Activated CD8-positive, alpha-beta T cell treated with anti-CD3 and anti-CD28 coated beads for 36 hours (primary cell): ENCODE data around the gene APBB2. TPM values are rescaled to one million over a fixed set of nuclear protein-coding genes. Genes with fewer than 3 reads are reported as not detected.

ENCODE experiments used
- ATAC-seq: fragments of 200-7000 bp; cut with Tn5 transposase; one replicate; pipeline ENCODE4 v1.10.0; 2021; ENCODE audit warnings: mild to moderate bottlenecking, moderate library complexity
- CTCF ChIA-PET: fragments of 350-600 bp; sonication (Branson Sonifier 250); formaldehyde crosslinking; loops from one replicate; lab custom pipeline; 2021; ENCODE audit warnings: antibody characterized with exemption; lab: Charles Lee
- POLR2A ChIA-PET: fragments of 350-600 bp; sonication (Branson Sonifier 250); formaldehyde crosslinking; loops from one replicate; lab custom pipeline; 2021; ENCODE audit warnings: antibody characterized with exemption; lab: Charles Lee
- DNase-seq: peaks from one replicate; pipeline ENCODE4 v3.0.0-alpha.2; 2020
- H3K27ac Mint-ChIP-seq: one replicate; pipeline ENCODE4 v1.8.0; 2021; ENCODE audit warnings: mild to moderate bottlenecking, mixed read lengths
- H3K27me3 Mint-ChIP-seq: one replicate; pipeline ENCODE4 v1.8.0; 2021; ENCODE audit warnings: mixed read lengths
- H3K36me3 Mint-ChIP-seq: one replicate; pipeline ENCODE4 v1.8.0; 2021; ENCODE audit warnings: low read depth, mixed read lengths
- H3K4me1 Mint-ChIP-seq: one replicate; pipeline ENCODE4 v1.8.0; 2021; ENCODE audit warnings: low read depth, mixed read lengths
- H3K4me3 Mint-ChIP-seq: one replicate; pipeline ENCODE4 v1.8.0; 2021; ENCODE audit warnings: mild to moderate bottlenecking, moderate library complexity, mixed read lengths
- H3K9me3 Mint-ChIP-seq: one replicate; pipeline ENCODE4 v1.8.0; 2021; ENCODE audit warnings: mixed read lengths
- intact Hi-C: fragments of 100-400 bp; cut with micrococcal nuclease; formaldehyde crosslinking; loops from one replicate; pipeline ENCODE4 v1.10.0; 2022
- total RNA-seq, 2 experiments: library from RNA; stranded (reverse); gene quantifications; one replicate each; pipeline ENCODE4 v1.2.3, GENCODE V29; 2021
- TF ChIP-seq, protein P1 (sequence below): fragments of 200-600 bp; IDR thresholded peaks from one replicate; pipeline ENCODE4 v1.8.0; 2022; ENCODE audit warnings: antibody characterized with exemption, mild to moderate bottlenecking

The APBB2 gene
- total RNA-seq, 2 experiments from 2014 or later = 0.89 to 2.3 TPM

DNA sequence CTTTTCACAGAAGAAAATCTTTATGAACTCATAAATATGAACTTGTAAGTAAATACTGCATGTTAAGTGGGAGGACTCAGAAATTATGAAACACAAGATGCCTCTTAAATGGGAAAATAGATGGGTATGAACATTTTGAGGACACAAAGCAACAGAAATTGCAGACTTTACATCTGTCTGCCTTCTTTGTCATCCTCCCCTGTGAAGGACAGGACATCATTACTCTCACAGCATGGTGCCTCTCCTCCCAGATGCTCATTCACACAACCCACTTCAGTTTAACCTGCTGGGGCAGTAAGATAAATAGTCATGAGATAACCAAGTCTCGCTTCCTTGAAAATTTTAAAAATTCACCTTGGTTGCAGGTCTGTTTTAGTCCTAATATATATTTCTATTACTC lies 144.5 kb downstream of the APBB2 start:
- TF ChIP-seq, protein P1, sequence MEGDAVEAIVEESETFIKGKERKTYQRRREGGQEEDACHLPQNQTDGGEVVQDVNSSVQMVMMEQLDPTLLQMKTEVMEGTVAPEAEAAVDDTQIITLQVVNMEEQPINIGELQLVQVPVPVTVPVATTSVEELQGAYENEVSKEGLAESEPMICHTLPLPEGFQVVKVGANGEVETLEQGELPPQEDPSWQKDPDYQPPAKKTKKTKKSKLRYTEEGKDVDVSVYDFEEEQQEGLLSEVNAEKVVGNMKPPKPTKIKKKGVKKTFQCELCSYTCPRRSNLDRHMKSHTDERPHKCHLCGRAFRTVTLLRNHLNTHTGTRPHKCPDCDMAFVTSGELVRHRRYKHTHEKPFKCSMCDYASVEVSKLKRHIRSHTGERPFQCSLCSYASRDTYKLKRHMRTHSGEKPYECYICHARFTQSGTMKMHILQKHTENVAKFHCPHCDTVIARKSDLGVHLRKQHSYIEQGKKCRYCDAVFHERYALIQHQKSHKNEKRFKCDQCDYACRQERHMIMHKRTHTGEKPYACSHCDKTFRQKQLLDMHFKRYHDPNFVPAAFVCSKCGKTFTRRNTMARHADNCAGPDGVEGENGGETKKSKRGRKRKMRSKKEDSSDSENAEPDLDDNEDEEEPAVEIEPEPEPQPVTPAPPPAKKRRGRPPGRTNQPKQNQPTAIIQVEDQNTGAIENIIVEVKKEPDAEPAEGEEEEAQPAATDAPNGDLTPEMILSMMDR = no peak
- ATAC-seq (no peak), DNase-seq (no peak)
- Mint-ChIP-seq H3K27ac (no peak overlapping the region), H3K36me3 (no peaks in the 10 kb centered on the region), H3K4me1 (no peaks in the 10 kb centered on the region), H3K4me3 (no peak overlapping the region), H3K9me3 (no peaks in the 10 kb centered on the region), H3K27me3 (peaks cover under 1% of the 10 kb centered on the region)
- CTCF ChIA-PET = no interaction called here
- POLR2A ChIA-PET = no interaction called here
- intact Hi-C loops = no loop called here

DNA sequence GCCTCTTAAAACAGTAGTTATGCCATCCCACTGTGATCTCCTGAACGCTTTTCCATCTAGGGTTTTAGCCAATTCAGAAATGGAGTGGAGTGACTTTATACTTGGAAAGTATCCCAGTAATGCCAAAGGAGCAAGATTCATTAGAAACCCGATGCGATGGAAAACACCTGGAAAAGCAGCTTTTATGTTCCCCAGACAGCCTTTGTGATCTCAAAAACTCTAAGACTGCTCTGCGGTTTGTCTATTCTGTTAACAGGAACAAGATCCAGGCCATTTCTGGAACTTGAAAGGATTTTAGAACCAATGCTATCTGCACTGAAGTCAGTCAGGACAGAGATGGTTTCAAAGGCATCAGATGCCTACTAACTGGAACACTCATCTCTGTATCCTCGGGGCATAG lies 145.1 kb downstream of the APBB2 start:
- intact Hi-C loops = no loop called here
- H3K4me1 Mint-ChIP-seq = no peaks in the 10 kb centered on the region
- no peaks in the 10 kb centered on the region for H3K9me3 Mint-ChIP-seq
- ATAC-seq = no peak
- H3K27ac Mint-ChIP-seq = no peak overlapping the region
- no peak for DNase-seq
- no peak overlapping the region for H3K4me3 Mint-ChIP-seq
- no peaks in the 10 kb centered on the region for H3K27me3 Mint-ChIP-seq
- TF ChIP-seq, protein P1 = no peak
- ChIA-PET POLR2A (no interaction called here), CTCF (no interaction called here)
- no peaks in the 10 kb centered on the region for H3K36me3 Mint-ChIP-seq

DNA sequence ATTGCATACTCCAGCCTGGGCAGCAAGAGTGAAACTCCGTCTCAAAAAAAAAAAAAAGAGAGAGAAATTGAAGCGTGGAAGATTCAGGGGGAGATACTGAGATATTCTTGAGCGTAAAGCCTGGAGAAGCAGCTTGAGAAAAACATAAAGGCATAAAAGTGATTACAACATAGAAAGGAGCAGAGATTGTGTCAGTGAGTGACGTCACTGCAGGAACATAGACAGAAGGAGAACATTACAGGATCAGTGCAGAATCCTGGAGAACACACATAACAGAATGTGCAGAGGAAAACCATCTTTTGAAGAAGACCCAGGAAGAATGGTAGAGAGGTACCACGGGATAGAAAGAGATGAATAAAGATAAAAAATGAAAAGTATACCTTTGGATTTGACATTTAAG lies 147.0 kb downstream of the APBB2 start:
- Mint-ChIP-seq H3K4me3 (no peak overlapping the region), H3K27ac (no peak overlapping the region), H3K27me3 (no peaks in the 10 kb centered on the region), H3K4me1 (no peaks in the 10 kb centered on the region), H3K9me3 (no peaks in the 10 kb centered on the region), H3K36me3 (no peaks in the 10 kb centered on the region)
- intact Hi-C loops = no loop called here
- no peak for ATAC-seq
- DNase-seq = no peak
- TF ChIP-seq, protein P1 = no peak
- POLR2A ChIA-PET = no interaction called here
- CTCF ChIA-PET = no interaction called here

DNA sequence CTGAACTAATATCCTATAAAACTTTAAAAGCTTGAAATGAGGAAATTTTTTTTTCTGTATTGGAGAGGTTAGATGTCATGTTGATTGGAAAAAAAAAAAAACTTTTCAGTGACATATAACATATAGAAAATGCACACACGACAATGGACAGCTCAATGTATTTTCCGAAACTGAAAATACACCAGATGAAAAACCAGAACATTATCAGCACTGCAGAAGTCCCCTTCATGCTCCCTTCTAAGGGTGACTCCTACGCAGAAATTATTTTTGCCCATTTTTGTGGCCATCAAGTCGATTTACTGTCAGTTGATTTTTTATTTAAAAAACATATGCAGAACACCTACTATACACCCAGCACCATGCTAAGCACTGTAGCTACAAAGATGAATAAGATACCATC lies 148.3 kb downstream of the APBB2 start:
- Mint-ChIP-seq H3K27me3 (no peaks in the 10 kb centered on the region), H3K36me3 (no peaks in the 10 kb centered on the region), H3K9me3 (no peaks in the 10 kb centered on the region), H3K4me1 (no peaks in the 10 kb centered on the region), H3K4me3 (no peak overlapping the region), H3K27ac (no peak overlapping the region)
- TF ChIP-seq, protein P1 = no peak
- intact Hi-C loops = no loop called here
- DNase-seq = no peak
- CTCF ChIA-PET = no interaction called here
- no peak for ATAC-seq
- POLR2A ChIA-PET = interaction anchor here (0.8 kb wide), 1 partner anchor 16 kb away, joined by 3 read pairs; no protein-coding TSS in a partner anchor

DNA sequence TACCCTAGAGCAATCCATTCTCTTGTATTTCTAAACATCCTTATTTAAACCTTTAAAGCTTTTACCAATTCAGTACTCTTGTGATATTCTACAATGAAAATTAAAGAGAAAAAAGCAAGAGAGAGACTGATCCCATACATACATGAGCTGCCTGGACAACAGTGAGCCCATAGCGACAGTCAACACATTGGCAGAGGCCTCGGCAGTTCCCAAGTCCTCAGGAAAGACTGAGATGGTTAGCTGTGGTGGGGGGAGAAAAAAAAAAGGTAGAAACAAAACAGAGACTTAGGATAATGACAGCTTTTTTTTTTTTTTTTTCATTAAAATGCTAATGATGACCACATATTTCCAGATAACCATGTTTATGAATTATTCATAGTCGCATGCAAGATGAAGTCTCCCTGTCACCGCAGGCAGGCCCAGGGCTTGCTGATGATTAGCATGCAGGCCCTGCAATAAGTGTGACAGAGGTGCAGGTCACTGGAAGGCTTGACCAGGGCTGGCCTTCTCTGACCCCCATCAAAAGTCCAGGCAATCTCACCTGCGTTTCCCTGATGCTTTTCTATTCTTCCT lies 148.8 kb downstream of the APBB2 start:
- no peak for ATAC-seq
- Mint-ChIP-seq H3K9me3 (no peaks in the 10 kb centered on the region), H3K36me3 (no peaks in the 10 kb centered on the region), H3K27me3 (no peaks in the 10 kb centered on the region), H3K4me1 (no peaks in the 10 kb centered on the region), H3K4me3 (no peak overlapping the region), H3K27ac (no peak overlapping the region)
- TF ChIP-seq, protein P1 = no peak
- POLR2A ChIA-PET = interaction anchor here (0.8 kb wide), 1 partner anchor 17 kb away, joined by 3 read pairs; no protein-coding TSS in a partner anchor
- intact Hi-C loops = no loop called here
- CTCF ChIA-PET = no interaction called here
- DNase-seq = no peak
